ENCODE results near the gene PITPNC1.

DNA sequence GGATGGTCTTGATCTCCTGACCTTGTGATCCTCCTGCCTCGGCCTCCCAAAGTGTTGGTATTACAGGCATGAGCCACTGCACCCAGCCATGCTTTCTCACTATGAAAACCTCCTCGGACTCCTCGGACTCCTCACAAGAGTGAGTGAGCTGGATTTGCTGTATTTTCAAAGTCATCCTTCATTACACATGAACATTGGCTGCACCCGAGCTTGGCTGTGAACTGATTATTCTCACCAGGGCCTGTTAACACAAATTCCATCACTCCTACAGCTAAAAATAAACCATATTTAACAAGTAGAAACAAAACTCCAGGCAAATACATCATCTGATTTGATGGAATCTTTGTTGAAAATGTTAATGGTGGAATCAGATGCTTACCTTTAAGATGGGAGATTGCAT is 50.3 kb downstream of the PITPNC1 start:
- TF ChIP-seq, protein P1, sequence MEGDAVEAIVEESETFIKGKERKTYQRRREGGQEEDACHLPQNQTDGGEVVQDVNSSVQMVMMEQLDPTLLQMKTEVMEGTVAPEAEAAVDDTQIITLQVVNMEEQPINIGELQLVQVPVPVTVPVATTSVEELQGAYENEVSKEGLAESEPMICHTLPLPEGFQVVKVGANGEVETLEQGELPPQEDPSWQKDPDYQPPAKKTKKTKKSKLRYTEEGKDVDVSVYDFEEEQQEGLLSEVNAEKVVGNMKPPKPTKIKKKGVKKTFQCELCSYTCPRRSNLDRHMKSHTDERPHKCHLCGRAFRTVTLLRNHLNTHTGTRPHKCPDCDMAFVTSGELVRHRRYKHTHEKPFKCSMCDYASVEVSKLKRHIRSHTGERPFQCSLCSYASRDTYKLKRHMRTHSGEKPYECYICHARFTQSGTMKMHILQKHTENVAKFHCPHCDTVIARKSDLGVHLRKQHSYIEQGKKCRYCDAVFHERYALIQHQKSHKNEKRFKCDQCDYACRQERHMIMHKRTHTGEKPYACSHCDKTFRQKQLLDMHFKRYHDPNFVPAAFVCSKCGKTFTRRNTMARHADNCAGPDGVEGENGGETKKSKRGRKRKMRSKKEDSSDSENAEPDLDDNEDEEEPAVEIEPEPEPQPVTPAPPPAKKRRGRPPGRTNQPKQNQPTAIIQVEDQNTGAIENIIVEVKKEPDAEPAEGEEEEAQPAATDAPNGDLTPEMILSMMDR (IDR thresholded peaks at IDR 0.05), result no peak
- TF ChIP-seq POLR2A (IDR thresholded peaks at IDR 0.05; ENCODE audit: low read depth), result no peak

Measured in esophagus muscularis mucosa (tissue), 3 donors.